Measurements from ENCODE around the gene WDR73. TPM values are rescaled to one million over a fixed set of nuclear protein-coding genes. Genes with fewer than 3 reads are reported as not detected.
"Not testable (repeated sequence)": the region's sequence is repeated elsewhere in the genome, so short reads cannot be mapped to it uniquely, and the experiment has no call there.

The WDR73 gene
- polyA plus RNA-seq, 1 of the 3 experiments (the other 2 are of a cell fraction): 32.9 TPM

GRCh38 chr15:84643838-84644237, 10.2 kb downstream of the WDR73 start:
- Histone ChIP-seq H3F3A (replicated peaks; ENCODE audit: insufficient read depth) (peaks cover 4% of the 10 kb centered on the region), H3K36me3 (replicated peaks in 1 of 2; ENCODE audit: control insufficient read depth in 1 of 2, insufficient read depth in 2 of 2, low read length in 1 of 2) (peaks cover 57 to 61% of the 10 kb centered on the region in 2 experiments), H3K9me3 (no peaks in the 10 kb centered on the region), H3K27ac (ENCODE audit: low read depth in 2 of 2, low read length in 1 of 2) (no peak overlapping the region), H2AFZ (ENCODE audit: low read depth) (no peak overlapping the region), H4K20me1 (ENCODE audit: insufficient read depth) (no peaks in the 10 kb centered on the region), H3K9ac (no peak overlapping the region), H3K9me2 (no peaks in the 10 kb centered on the region), H3K4me3 (ENCODE audit: low read depth in 2 of 2, low read length in 1 of 2) (no peak overlapping the region), H3K27me3 (ENCODE audit: insufficient read depth) (no peaks in the 10 kb centered on the region), H3K79me2 (ENCODE audit: insufficient read depth) (peaks cover 6% of the 10 kb centered on the region; the same call in 1 of the 2 replicates), H3K4me2 (no peak overlapping the region), H3K4me1 (ENCODE audit: control insufficient read depth in 1 of 2, insufficient read depth in 2 of 2, low read depth in 1 of 2, low read length in 1 of 2) (no peaks in the 10 kb centered on the region; a peak in 1 of 4 replicates)
- WGBS (ENCODE audit: low lambda C conversion rate): 87% methylated on average over 6 of the region's 6 CpGs
- ChIA-PET POLR2A (interaction anchor here (1.5 kb wide), 1 partner anchor 10 kb away, joined by 6 read pairs; the partner anchor contains the start of gene WDR73), CTCF (interaction anchor here (1.6 kb wide), 1 partner anchor 10 kb away, joined by 5 read pairs; the partner anchor contains the start of gene WDR73)
- TF ChIP-seq ELF1 (IDR thresholded peaks at IDR 0.05) (no peak), MEF2A (IDR thresholded peaks at IDR 0.05; ENCODE audit: borderline replicate concordance, low read depth) (no peak)
- no peak for DNase-seq

DNA sequence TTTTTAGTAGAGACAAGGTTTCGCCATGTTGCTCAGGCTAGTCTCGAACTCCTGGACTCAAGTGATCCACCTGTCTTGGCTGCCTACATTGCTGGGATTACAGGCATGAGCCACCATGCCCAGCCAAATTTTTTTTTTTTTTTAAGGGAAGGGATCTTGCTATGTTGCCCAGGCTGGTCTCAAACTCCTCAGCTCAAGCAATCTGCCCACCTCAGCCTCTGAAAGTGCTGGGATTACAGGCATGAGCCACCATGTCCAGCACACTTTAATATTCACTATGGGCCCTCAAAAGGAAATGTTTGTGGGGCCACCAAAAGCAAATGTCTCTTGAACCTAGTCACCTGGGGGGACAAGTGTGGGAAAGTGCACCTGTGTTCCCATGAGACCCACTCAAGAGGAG, 11.4 kb downstream of the WDR73 start:
- 67% methylated on average over 2 of the region's 2 CpGs for WGBS (ENCODE audit: low lambda C conversion rate)
- H2AFZ ChIP-seq (ENCODE audit: low read depth); DNase-seq; H3K27me3 ChIP-seq (ENCODE audit: insufficient read depth); H3K9ac ChIP-seq; H3F3A ChIP-seq (replicated peaks; ENCODE audit: insufficient read depth); H3K4me2 ChIP-seq; H3K4me3 ChIP-seq (ENCODE audit: low read depth in 2 of 2, low read length in 1 of 2); H3K27ac ChIP-seq (ENCODE audit: low read depth in 2 of 2, low read length in 1 of 2); H3K79me2 ChIP-seq (ENCODE audit: insufficient read depth); H3K9me3 ChIP-seq; H3K9me2 ChIP-seq; H3K4me1 ChIP-seq (ENCODE audit: control insufficient read depth in 1 of 2, insufficient read depth in 2 of 2, low read depth in 1 of 2, low read length in 1 of 2); H4K20me1 ChIP-seq (ENCODE audit: insufficient read depth): not testable (repeated sequence)
- ChIA-PET CTCF (interaction anchor here (1.0 to 1.7 kb wide), 4 partner anchors 11 to 286 kb away, joined by 3 to 5 read pairs (median 4); partner anchors contain the start of gene WDR73), POLR2A (interaction anchor here (0.6 to 1.9 kb wide), 3 partner anchors 11 to 256 kb away, joined by 3 to 8 read pairs (median 4); partner anchors contain the start of gene WDR73)
- peaks cover 47 to 54% of the 10 kb centered on the region in 2 experiments for H3K36me3 ChIP-seq (replicated peaks in 1 of 2; ENCODE audit: control insufficient read depth in 1 of 2, insufficient read depth in 2 of 2, low read length in 1 of 2)

- ChIA-PET CTCF (interaction anchor here (1.4 to 1.7 kb wide), 2 partner anchors 12 to 286 kb away, joined by 5 read pairs; partner anchors contain the start of gene WDR73), POLR2A (interaction anchor here (1.9 kb wide), 1 partner anchor 12 kb away, joined by 8 read pairs; the partner anchor contains the start of gene WDR73)
- H3K36me3 ChIP-seq (replicated peaks in 1 of 2; ENCODE audit: control insufficient read depth in 1 of 2, insufficient read depth in 2 of 2, low read length in 1 of 2): peaks cover 47 to 57% of the 10 kb centered on the region in 2 experiments
- H3K4me3 ChIP-seq (ENCODE audit: low read depth in 2 of 2, low read length in 1 of 2); H3K9me3 ChIP-seq; H3K9ac ChIP-seq; H3K79me2 ChIP-seq (ENCODE audit: insufficient read depth); H4K20me1 ChIP-seq (ENCODE audit: insufficient read depth); H3K9me2 ChIP-seq; H3K4me1 ChIP-seq (ENCODE audit: control insufficient read depth in 1 of 2, insufficient read depth in 2 of 2, low read depth in 1 of 2, low read length in 1 of 2); H3K27ac ChIP-seq (ENCODE audit: low read depth in 2 of 2, low read length in 1 of 2); H3K4me2 ChIP-seq; DNase-seq; H3F3A ChIP-seq (replicated peaks; ENCODE audit: insufficient read depth); H2AFZ ChIP-seq (ENCODE audit: low read depth); H3K27me3 ChIP-seq (ENCODE audit: insufficient read depth): not testable (repeated sequence)
- 98% methylated on average over 9 of the region's 9 CpGs for WGBS (ENCODE audit: low lambda C conversion rate)
Measured at GRCh38 chr15:84641871-84642270, 12.2 kb downstream of the WDR73 start.

DNA sequence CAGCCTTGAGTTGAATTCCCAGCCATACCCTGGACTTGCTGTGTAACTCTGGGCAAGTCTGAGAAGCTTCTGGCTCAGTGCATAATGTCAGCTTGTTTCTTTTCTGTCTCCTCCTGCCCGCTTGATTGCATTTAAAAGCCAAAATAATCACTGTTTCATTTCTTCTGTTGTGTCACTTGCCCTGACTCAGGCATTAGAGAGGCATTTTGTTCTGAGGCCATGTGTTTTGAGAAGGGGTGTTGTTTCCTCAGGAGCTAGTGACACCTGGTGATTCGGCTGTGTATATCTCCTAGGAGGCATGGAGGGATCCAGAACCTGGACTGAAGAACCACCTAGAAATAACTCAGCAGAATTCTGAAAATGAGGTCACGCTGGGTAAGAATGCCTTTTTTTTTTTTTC, 16.0 kb downstream of the WDR73 start:
- Histone ChIP-seq H3F3A (replicated peaks; ENCODE audit: insufficient read depth) (peaks cover 8% of the 10 kb centered on the region), H3K27ac (ENCODE audit: low read depth in 2 of 2, low read length in 1 of 2) (no peak overlapping the region), H3K4me2 (no peak overlapping the region), H3K9ac (no peak overlapping the region), H3K4me1 (ENCODE audit: control insufficient read depth in 1 of 2, insufficient read depth in 2 of 2, low read depth in 1 of 2, low read length in 1 of 2) (peaks cover 0 to 6% of the 10 kb centered on the region in 2 experiments; a peak in 2 of 4 replicates), H3K79me2 (ENCODE audit: insufficient read depth) (peaks cover 21% of the 10 kb centered on the region; the same call in 1 of the 2 replicates), H3K9me2 (no peaks in the 10 kb centered on the region), H3K4me3 (ENCODE audit: low read depth in 2 of 2, low read length in 1 of 2) (no peak overlapping the region), H3K27me3 (ENCODE audit: insufficient read depth) (no peaks in the 10 kb centered on the region), H2AFZ (ENCODE audit: low read depth) (no peak overlapping the region), H4K20me1 (ENCODE audit: insufficient read depth) (peaks cover 10% of the 10 kb centered on the region; the same call in 1 of the 2 replicates), H3K9me3 (no peaks in the 10 kb centered on the region), H3K36me3 (replicated peaks in 1 of 2; ENCODE audit: control insufficient read depth in 1 of 2, insufficient read depth in 2 of 2, low read length in 1 of 2) (peaks cover 36 to 37% of the 10 kb centered on the region in 2 experiments)
- DNase-seq: no peak
- TF ChIP-seq GATA2 (CRISPR knock-in tag; IDR thresholded peaks at IDR 0.05) (no peak), CTCF (IDR thresholded peaks at IDR 0.05) (no peak; the same call in 1 of the 2 replicates), TEAD4 (IDR thresholded peaks at IDR 0.05; ENCODE audit: borderline replicate concordance, insufficient read depth) (no peak), NRF1 (IDR thresholded peaks at IDR 0.05; ENCODE audit: low read depth, low read length) (no peak), ELF1 (IDR thresholded peaks at IDR 0.05) (no peak), PBX3 (IDR thresholded peaks at IDR 0.05) (no peak), POLR2AphosphoS5 (IDR thresholded peaks at IDR 0.05; ENCODE audit: low read depth, low read length) (no peak), TAF1 (IDR thresholded peaks at IDR 0.05; ENCODE audit: borderline replicate concordance, low read depth, low read length) (no peak), RAD21 (IDR thresholded peaks at IDR 0.05; ENCODE audit: low read length) (no peak), TCF12 (IDR thresholded peaks at IDR 0.05) (no peak), JUND (IDR thresholded peaks at IDR 0.05) (no peak), NFIC (IDR thresholded peaks at IDR 0.05; ENCODE audit: borderline replicate concordance) (no peak), FOSL2 (IDR thresholded peaks at IDR 0.05; ENCODE audit: borderline replicate concordance, low read depth) (no peak)
- 74% methylated on average over 3 of the region's 3 CpGs for WGBS (ENCODE audit: low lambda C conversion rate)
- ChIA-PET CTCF (no interaction called here), POLR2A (no interaction called here)

All from SK-N-SH (cell line).